Heart left ventricle (tissue), 13 donors: ENCODE data around the gene GPC3.

Experiments used
- POLR2A ChIP-seq, 2 donors: fragments of 450-650 bp; IDR thresholded peaks; one replicate each; pipeline ENCODE4 v1.6.1; 2017; ENCODE audit warnings: antibody characterized with exemption in 2 of 2, mild to moderate bottlenecking in 2 of 2, moderate library complexity in 2 of 2
- TF ChIP-seq, protein P1 (sequence below), 12 donors: fragments of 200-600 bp; sonication (generic) in 4 of 12; IDR thresholded peaks; one replicate each; pipeline versions ENCODE4 v1.5.0 to v1.8.0; 2018 to 2022; ENCODE audit warnings: antibody characterized with exemption in 12 of 12, mild to moderate bottlenecking in 5 of 12
- donor health status: ischemic (EF 13 %, LVEDD 7.1; RV severe dilation, severe dysfunction).
- donor health status: DM: no; HTN: yes; CAD: no.
- donor health status: DM: no; HTN: no; CAD: no.
- donor health status: ischemic (EF 25% LVEDD 6.9; RV normal size, moderate dysfunction).
- donor health status: ischemic (EF 25% LVEDD 5.7; RV mildly dilated, moderate dysfunction).
- donor health status: ischemic (EF 35%, LVEDD 5.7; RV mildly dilated, moderate dysfunction).
- donor health status: nonischemic (EF 11% LVEDD 7.7; RV severe dilation, severe dysfunction).
- donor health status: DM: yes; HTN: yes; CAD: no.
- donor health status: PGD.
- donor health status: ischemic (EF 29% LVEDD 5.4; RV normal size, mild dysfunction).
- donor health status: nonischemic (EF 23%, LVEDD 6.1; RV moderate dilation, normal function).

DNA sequence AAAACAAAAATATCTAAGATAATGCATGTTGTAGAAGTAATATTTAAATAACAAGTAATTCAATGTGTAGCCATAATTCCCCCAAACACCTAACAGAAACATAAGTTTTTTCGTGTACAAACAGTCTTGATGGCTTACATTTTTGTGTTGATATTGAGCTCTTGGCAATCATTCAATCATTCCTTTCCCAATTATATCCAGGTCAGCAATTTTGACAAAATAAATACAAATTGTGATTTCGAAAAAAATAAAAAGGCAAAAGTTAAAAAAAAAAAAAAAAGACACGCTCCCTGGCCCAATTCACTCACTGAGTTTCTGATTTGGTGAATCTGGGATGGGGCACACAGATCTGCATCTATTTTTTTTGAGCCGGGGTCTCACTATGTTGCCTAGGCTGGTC, 382.5 kb downstream of the GPC3 start:
- TF ChIP-seq, protein P1, sequence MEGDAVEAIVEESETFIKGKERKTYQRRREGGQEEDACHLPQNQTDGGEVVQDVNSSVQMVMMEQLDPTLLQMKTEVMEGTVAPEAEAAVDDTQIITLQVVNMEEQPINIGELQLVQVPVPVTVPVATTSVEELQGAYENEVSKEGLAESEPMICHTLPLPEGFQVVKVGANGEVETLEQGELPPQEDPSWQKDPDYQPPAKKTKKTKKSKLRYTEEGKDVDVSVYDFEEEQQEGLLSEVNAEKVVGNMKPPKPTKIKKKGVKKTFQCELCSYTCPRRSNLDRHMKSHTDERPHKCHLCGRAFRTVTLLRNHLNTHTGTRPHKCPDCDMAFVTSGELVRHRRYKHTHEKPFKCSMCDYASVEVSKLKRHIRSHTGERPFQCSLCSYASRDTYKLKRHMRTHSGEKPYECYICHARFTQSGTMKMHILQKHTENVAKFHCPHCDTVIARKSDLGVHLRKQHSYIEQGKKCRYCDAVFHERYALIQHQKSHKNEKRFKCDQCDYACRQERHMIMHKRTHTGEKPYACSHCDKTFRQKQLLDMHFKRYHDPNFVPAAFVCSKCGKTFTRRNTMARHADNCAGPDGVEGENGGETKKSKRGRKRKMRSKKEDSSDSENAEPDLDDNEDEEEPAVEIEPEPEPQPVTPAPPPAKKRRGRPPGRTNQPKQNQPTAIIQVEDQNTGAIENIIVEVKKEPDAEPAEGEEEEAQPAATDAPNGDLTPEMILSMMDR (IDR thresholded peaks at IDR 0.05) = no peak
- no peak for TF ChIP-seq POLR2A (IDR thresholded peaks at IDR 0.05)
